ENCODE results near the gene C2orf72. TPM values are rescaled to one million over a fixed set of nuclear protein-coding genes. Genes with fewer than 3 reads are reported as not detected.

Gene C2orf72
- 4.6 to 8.6 TPM (median 6.5 TPM) in 5 replicates for total RNA-seq (2022; extraction: Qiagen RNA extraction; ENCODE audit: low read depth)

DNA sequence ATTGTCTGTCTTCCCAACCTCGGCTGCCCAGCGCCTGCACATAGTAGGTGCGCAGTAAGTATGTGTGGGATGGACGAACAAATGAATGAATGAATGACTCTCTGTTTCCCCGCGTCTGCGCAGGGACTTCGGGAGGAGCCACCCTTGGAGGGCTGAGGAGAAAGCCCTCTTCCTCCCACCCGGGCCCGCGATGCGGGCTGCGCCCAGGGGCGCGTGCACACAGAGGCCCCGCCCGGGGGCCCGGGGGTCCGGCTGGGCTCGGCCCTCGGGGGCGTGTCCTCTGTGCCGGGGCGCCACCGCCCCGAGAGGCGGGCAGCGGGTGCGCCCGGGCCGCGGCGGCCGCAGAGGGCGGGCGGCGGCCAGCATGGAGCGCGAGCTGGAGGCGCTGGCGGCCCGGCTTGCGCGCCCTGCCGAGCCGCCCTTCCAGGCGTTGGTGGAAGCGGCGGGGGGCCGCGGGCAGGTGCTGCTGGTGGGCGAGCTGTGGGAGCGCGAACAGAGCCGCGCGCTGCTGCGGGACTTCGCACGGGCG, at the start of gene C2orf72:
Gene C2orf72, plus strand, starts transcription at position 322 of the 529 bp plus-strand sequence. Its CDS starts 43 bp downstream, at position 365.

DNA sequence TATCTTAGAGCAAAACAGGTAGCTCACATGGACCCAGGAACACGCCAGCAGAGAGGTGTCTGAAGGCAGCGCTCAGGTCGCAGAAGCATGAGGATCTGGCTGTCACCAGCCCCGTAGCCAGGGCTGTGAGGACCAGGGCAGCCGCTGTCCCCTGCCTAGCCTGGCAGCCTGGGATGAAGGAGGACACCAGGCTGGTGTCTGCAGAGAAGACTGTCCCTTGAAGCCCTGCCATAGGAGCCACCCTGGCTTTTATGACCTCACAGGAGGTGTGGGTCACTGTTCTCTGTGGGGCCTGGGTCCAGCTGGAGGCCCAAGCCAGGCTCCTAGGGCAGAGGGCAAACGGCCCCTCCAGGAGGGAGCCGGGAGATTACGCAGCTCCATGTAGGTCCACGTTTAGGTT, 41.5 kb upstream of the C2orf72 start, which contains the start of gene SPATA3:
Gene SPATA3, plus strand, starts transcription at position 301 of the 400 bp plus-strand sequence. CDS start 113 bp downstream, outside the sequence.

DNA sequence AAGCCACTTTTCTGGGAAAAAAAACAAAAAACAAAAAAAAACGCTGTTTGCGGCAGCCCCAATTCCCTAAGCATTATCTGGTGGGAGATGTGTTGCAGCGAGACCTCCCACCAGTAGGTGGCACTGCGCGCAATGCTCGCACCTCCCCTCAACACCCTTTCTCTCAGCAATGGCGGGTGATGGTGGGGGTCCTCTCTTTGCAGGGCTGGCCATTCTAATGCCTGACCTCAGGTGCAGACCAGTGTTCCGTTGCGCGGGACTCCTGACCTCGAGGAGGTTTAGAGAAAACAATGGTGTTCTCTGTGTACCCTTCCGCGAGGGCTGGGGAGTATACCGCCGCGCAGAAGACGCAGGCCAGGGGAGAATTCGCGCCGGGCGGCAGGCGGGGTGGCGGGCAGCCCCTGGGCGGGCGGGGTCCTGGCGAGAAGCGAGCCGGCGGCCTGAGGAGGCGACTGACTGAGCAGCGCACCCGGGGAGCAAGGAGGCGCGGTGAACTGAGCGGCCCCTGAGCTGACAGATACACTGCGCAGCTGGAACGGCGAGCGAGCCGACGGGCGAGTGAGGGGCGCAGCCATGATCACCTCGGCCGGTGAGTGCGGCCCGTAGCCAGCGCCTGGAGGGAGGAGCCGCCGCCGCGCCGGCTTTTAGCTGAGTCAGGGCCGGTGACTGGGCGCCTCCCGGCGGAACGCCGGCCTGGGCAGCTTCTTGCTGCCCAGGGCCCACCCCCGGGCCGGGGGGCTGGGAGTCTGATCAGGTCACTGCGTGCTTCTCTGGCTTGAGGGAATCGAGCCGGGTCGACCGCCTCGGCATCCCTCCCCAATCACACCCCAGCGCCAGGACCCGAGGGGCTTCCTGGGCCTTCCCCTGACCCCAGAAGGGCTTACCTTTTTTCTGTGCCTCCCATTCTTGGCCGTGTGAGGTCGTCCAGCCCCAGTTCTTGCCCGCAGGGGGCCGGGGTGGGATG, 19.4 kb downstream of the C2orf72 start, which contains the start of gene PSMD1:
Gene PSMD1, plus strand, starts transcription at position 415 of the 964 bp plus-strand sequence. Its CDS starts 159 bp downstream, at position 574.

Other genes with a start within 250 kb of the C2orf72 start
- 73.2 to 79.9 TPM (median 76.6 TPM) in 5 replicates for gene ITM2C, start 172.6 kb upstream of the C2orf72 start, total RNA-seq (2022; extraction: Qiagen RNA extraction; ENCODE audit: low read depth)
- gene GPR55, start 112.3 kb upstream of the C2orf72 start, total RNA-seq (2022; extraction: Qiagen RNA extraction; ENCODE audit: low read depth), result 0.04 TPM in 1 of 5 replicates, not detected in the others
- gene SPATA3, start 41.4 kb upstream of the C2orf72 start, total RNA-seq (2022; extraction: Qiagen RNA extraction; ENCODE audit: low read depth), result not detected in 5 replicates
- 109 to 124 TPM (median 118 TPM) in 5 replicates for gene PSMD1, start 19.3 kb downstream of the C2orf72 start, total RNA-seq (2022; extraction: Qiagen RNA extraction; ENCODE audit: low read depth)
- 0.07 to 0.22 TPM (median 0.09 TPM) in 5 replicates for gene HTR2B, start 87.5 kb downstream of the C2orf72 start, total RNA-seq (2022; extraction: Qiagen RNA extraction; ENCODE audit: low read depth)
- 14.7 to 21.7 TPM (median 18.8 TPM) in 5 replicates for gene ARMC9, start 161.1 kb downstream of the C2orf72 start, total RNA-seq (2022; extraction: Qiagen RNA extraction; ENCODE audit: low read depth)

All from A549 treated with DMSO at 1 μM for 4 hours (cell line).